22Rv1 (cell line): Measurements from ENCODE around the gene LONP2.

Experiments
- CTCF ChIP-seq: fragments of 450-650 bp; IDR thresholded peaks from 2 replicates; pipeline ENCODE4 v1.5.1; 2017; ENCODE audit warnings: mild to moderate bottlenecking
- ZFX ChIP-seq: fragments of 450-650 bp; IDR thresholded peaks from 2 replicates; pipeline ENCODE4 v1.6.1; 2017; ENCODE audit warnings: antibody characterized with exemption, borderline replicate concordance

- TF ChIP-seq CTCF (no peak), ZFX (no peak)
These were observed 161.8 kb downstream of the LONP2 start for GRCh38 chr16:48405907-48406306.
